GM03348 (cell line): Measurements from ENCODE around the gene HSH2D.
"Not testable (repeated sequence)": the region's sequence is repeated elsewhere in the genome, so short reads cannot be mapped to it uniquely, and the experiment has no call there.

ENCODE experiments used
- DNase-seq: peaks from one replicate; pipeline ENCODE4 v3.0.0; 2012; ENCODE audit warnings: low spot score

Gene HSH2D

GRCh38 chr19:16119075-16119857 is 24.2 kb upstream of the HSH2D start:
- DNase-seq = not testable (repeated sequence)

GRCh38 chr19:16121141-16121540 is 22.3 kb upstream of the HSH2D start:
- DNase-seq = no peak

GRCh38 chr19:16121967-16122366 is 21.5 kb upstream of the HSH2D start:
- no peak for DNase-seq

DNA sequence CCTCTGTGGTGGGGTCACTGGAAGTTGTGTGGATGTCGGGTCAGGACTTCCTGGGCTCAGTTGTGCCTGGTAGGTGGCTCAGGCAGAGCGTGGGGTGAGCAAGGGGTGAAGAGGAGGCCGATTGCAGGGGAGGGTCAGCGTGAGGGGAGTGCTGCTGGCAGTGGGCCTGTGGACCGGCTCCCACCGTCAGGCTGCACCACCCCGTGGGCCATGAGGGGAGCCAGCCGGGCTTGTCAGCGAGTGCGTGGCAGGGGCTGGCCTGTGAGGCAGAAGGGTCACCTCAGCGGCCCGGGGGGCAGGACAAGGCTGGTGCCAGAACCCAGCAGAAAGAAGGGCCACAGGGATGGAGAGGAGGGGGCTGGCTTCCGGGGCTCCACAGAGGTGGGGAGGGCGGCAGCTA is 18.5 kb upstream of the HSH2D start:
- no peak for DNase-seq

DNA sequence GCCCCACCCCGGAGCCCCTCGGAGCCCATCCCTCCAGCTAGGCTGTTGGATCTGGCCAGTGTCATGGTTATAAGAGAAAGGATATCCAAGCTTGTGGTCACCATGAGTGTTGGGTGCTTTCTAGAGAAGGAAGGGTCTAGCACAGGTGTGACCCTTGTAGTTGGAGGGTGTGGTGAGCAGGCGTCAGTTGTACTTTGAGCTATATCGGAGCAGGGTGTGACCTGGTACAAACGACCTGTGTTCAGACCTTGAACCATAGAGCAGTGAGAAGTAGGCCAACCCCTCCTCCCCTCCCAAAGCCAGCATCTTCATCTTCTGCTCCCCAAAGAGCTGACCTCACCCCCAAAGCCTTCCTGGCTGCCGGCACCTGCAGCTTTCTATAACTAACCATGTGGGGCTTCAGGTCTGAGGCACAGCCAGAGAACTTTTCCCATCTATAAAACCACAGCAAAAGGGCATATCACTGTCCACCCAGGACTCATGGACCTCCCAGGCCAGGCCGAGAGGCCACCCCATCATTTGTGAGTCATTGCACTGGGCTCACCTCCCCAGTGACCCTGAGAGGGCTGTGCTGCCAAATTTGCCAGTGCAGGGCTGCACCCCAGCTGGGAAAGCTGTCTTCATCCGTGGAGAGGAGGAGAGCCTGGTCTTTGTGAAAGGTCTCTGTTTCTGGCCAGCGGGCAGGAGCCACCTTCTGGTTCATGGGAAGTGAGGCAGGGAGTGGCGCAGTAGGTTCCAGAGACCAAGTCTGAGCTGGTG is 17.6 kb upstream of the HSH2D start:
- DNase-seq = no peak

- no peak for DNase-seq
These were observed 16.4 kb upstream of the HSH2D start for GRCh38 chr19:16127080-16127479.

- no peak for DNase-seq
These were observed 15.6 kb upstream of the HSH2D start for GRCh38 chr19:16127776-16128371.

DNA sequence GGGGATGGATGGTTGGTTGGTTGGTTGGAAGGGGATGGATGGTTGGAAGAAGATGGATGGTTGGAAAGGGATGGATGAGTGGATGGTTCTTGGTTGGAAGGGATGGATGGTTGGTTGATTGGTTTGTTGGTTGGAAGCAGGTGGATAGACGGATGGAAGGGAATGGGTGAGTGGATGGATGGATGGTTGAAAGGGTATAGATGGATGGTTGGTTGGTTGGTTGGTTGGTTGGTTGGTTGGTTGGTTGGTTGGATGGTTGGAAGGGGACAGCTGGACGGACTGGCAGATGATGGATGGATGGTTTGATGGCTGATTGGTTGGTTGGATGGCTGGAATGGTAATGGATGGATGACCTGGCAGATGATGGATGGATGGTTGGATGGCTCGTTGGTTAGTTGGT is 11.8 kb upstream of the HSH2D start:
- no peak for DNase-seq

DNA sequence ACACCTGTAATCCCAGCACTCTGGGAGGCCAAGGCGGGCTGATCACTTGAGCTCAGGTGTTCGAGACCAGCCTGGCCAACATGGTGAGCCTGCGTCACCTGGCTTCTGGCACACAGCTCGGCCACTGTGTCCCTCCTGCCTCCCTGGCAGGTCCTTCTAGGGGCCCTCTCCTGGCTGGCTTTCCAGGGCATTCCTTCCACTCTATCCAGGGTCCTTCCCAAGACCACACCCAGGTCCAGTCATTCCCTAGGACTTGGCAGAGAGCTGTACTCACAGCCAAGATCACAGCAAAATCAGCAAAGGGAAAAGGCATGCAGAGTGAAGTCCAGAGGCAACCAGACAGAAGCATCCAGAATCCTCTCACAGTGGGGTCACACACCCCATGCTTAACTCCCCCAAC is 9.7 kb upstream of the HSH2D start:
- DNase-seq = no peak

DNA sequence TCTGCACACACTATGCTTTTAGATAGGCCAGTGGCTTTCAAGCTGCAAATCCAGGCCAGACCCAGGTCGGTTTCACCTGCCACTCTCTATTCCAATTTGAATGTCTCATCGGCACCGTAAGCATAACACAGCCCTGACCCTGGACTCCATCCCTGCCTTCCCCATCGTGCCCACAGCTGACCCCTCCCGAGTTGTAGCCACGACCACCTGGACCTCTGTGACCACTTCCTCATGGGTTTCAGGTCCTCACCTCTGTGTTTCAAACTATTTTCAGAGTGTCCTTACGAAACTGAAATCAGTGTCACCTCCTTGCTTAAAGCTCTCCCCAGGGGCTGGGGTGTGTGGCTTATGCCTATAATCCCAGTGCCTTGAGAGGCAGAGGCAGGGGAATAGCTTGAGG is 9.0 kb upstream of the HSH2D start:
- DNase-seq = no peak

GRCh38 chr19:16135430-16136127 is 7.9 kb upstream of the HSH2D start:
- DNase-seq = no peak

DNA sequence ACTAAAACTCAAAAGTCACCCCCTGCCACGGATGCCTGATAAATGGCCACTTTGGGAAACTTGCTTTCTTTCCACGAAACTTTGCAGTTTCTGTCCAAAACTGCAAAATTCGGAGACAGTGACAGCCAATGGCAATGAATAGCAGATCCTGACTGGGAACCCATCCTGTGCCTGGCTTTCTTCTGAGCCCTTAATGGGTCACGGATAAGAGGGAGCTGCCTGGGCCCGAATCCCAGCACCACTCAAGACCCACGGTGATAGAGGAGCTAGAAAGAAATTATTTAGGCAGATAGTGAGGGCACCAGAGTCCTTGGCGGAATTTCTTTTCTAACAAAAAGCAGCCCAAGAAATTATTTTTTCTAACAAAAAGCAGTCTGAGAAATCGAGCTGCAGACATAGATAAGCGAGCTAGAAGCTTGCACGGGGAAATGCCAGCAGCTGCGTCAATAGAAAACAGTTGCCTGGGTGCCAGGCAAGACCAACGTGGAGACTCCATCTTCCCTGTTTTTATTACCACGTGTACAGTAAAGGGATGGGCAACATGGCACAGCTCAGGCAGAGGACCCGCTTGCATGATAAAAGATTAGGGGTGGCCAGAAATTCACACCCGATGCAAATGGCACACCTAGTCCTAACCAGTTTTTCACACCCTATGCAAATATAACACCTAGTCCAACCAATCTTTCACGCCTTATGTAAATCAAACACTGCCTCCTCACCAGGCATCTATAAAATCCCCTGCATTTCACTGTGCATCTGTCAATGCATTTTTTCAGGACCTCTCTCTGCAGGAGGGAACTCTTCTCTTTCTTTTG is 7.1 kb upstream of the HSH2D start:
- no peak for DNase-seq

- no peak for DNase-seq
These were observed 3.7 kb upstream of the HSH2D start for GRCh38 chr19:16139752-16140151.

DNA sequence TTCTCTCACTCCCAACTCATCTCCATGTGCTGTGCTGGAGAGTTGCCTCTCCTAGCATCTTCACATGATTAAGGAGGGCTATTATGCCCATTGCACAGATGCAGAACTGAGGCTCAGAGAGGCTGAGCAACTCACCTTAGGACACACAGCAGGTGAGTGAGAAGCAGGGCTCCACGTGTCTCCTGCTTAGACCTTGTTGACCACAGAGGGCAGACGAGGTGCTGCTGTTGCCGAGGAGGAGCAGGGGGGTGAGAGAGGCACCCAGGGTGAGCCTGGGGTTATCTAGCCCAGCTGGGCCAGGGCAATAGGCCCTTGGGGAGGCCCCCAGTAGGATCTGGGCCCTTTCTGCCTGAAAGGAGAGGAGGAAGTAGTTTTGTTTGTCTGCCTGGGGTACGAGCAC is 2.4 kb upstream of the HSH2D start:
- DNase-seq = no peak

DNA sequence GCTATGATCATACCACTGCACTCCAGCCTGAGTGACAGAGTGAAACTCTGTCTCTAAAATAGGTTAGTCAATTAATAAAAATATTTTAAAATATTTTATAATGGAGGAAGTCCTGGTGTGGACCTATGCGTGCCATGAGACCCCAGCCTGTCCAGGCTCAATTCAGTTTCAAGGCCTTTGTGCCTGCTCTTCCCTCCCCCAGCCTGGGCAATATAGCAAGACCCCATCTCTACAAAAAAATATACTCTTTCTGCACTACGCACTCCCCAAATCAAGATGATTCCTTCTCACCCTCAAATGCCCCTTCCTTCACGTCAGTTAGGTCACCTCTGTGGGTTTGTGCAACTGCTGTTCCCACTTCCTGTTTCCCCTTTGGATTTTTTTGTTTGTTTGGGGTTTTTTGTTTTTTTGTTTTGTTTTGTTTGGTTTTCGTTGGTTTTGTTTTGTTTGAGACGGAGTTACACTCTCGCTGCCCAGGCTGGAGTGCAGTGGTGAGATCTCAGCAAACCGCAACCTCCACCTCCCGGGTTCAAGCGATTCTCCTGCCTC is 1.4 kb upstream of the HSH2D start:
- no peak for DNase-seq

GRCh38 chr19:16144216-16144581 is 714 bp downstream of the HSH2D start:
- DNase-seq = no peak

DNA sequence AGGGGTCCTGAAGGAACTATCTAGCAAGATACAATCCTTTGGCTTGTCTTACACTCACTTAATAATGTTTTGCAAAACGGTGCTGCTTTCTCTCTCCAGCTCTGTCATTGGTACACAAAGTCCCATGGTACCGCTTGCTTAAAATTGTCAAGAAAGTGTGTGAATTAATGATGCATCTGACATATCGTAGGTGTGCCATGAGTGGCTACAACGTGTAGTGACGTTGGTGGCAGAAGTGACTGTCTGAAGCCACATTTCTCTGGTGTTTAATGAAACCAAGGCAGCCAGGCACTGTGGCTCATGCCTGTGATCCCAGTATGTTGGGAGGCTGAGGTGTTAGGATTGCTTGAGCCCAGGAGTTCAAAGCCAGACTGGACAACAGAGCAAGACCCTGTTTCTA is 2.6 kb downstream of the HSH2D start:
- no peak for DNase-seq

- no peak for DNase-seq
These were observed 5.2 kb downstream of the HSH2D start for GRCh38 chr19:16148443-16149229.

DNA sequence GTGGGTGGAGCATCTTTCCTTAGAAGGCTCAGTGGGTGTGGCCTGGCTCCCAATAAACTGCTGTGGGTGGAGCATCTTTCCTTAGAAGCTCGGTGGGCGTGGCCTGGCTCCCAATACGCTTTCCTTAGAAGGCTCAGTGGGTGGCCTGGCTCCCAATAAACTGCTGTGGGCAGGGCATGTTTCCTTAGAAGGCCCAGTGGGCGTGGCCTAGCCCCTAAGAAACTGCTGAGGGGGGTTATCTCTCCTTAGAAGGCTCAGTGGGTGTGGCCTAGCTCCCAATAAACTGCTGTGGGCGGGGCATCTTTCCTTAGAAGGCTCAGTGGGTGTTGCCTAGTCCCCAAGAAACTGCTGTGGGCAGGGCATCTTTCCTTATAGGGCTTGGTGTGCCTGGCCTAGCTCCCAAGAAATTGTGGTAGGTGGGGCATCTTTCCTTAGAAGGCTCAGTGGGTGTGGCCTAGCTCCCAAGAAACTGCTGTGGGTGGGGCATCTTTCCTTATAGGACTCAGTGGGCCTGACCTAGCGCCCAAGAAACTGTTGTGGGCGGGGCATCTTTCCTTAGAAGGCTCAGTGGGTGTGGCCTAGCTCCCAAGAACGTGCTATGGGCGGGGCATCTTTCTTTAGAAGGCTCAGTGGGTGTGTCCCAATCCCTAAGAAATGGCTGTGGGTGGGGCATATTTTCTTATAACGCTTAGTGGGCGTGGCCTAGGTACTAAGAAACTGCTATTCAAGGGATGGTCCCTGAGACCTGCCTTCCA is 10.3 kb downstream of the HSH2D start:
- no peak for DNase-seq

- no peak for DNase-seq
These were observed 11.1 kb downstream of the HSH2D start for GRCh38 chr19:16154557-16154956.
